Right hindlimb (tissue), 1 donor: Measurements from ENCODE around the gene GIPC2.
"Not testable (repeated sequence)": the region's sequence is repeated elsewhere in the genome, so short reads cannot be mapped to it uniquely, and the experiment has no call there.

Source experiments
- DNase-seq: peaks from one replicate; pipeline ENCODE4 v3.0.0-alpha.2; 2018

The GIPC2 gene

GRCh38 chr1:78101051-78101450 lies 55.3 kb downstream of the GIPC2 start:
- no peak for DNase-seq

GRCh38 chr1:78101514-78101913 lies 55.7 kb downstream of the GIPC2 start:
- no peak for DNase-seq

GRCh38 chr1:78102082-78102481 lies 56.3 kb downstream of the GIPC2 start:
- DNase-seq, result no peak

- DNase-seq, result no peak
Measured at GRCh38 chr1:78102916-78103315, 57.1 kb downstream of the GIPC2 start.

- DNase-seq, result no peak
Measured at GRCh38 chr1:78104322-78104721, 58.6 kb downstream of the GIPC2 start.

GRCh38 chr1:78109659-78110058 lies 63.9 kb downstream of the GIPC2 start:
- not testable (repeated sequence) for DNase-seq

GRCh38 chr1:78113156-78113916 lies 67.6 kb downstream of the GIPC2 start:
- DNase-seq, result no peak

GRCh38 chr1:78114034-78114956 lies 68.5 kb downstream of the GIPC2 start:
- peak; percentile 71 for DNase-seq

GRCh38 chr1:78120485-78120884 lies 74.7 kb downstream of the GIPC2 start:
- not testable (repeated sequence) for DNase-seq

- no peak for DNase-seq
Measured at GRCh38 chr1:78121710-78122109, 75.9 kb downstream of the GIPC2 start.

GRCh38 chr1:78122389-78122788 lies 76.6 kb downstream of the GIPC2 start:
- DNase-seq, result no peak

- DNase-seq, result no peak
Measured at GRCh38 chr1:78126506-78126905, 80.7 kb downstream of the GIPC2 start.

GRCh38 chr1:78132174-78132947 lies 86.6 kb downstream of the GIPC2 start:
- no peak for DNase-seq

- no peak for DNase-seq
Measured at GRCh38 chr1:78132948-78133322, 87.2 kb downstream of the GIPC2 start.

- no peak for DNase-seq
Measured at GRCh38 chr1:78136680-78137079, 90.9 kb downstream of the GIPC2 start.

GRCh38 chr1:78141531-78142231 lies 95.9 kb downstream of the GIPC2 start:
- DNase-seq, result no peak

GRCh38 chr1:78142736-78143135 lies 97.0 kb downstream of the GIPC2 start:
- DNase-seq, result no peak

GRCh38 chr1:78143152-78143551 lies 97.4 kb downstream of the GIPC2 start:
- no peak for DNase-seq

- DNase-seq, result no peak
Measured at GRCh38 chr1:78143673-78144072, 97.9 kb downstream of the GIPC2 start.

- DNase-seq, result peak; percentile 61
Measured at GRCh38 chr1:78145105-78145580, 99.4 kb downstream of the GIPC2 start.

GRCh38 chr1:78146205-78146771 lies 100.5 kb downstream of the GIPC2 start:
- no peak for DNase-seq

- DNase-seq, result no peak
Measured at GRCh38 chr1:78147031-78147430, 101.3 kb downstream of the GIPC2 start.
